Measurements from ENCODE around the gene CD1C.
"Not testable (repeated sequence)": the region's sequence is repeated elsewhere in the genome, so short reads cannot be mapped to it uniquely, and the experiment has no call there.

The CD1C gene

GRCh38 chr1:158329733-158330132 is 40.0 kb downstream of the CD1C start:
- DNase-seq = peak in 1 of 2 donors; percentile 22

GRCh38 chr1:158330391-158331105 is 40.8 kb downstream of the CD1C start:
- DNase-seq = no peak

GRCh38 chr1:158331106-158331425 is 41.3 kb downstream of the CD1C start:
- DNase-seq = no peak

- DNase-seq = no peak
Measured at GRCh38 chr1:158331481-158332150, 41.9 kb downstream of the CD1C start, which contains the start of gene CD1B. Gene CD1B, minus strand, starts transcription at chr1:158331531. Its CDS starts 108 bp downstream, at chr1:158331423.

GRCh38 chr1:158333405-158334155 is 43.9 kb downstream of the CD1C start:
- no peak for DNase-seq

GRCh38 chr1:158334526-158335212 is 44.9 kb downstream of the CD1C start:
- DNase-seq = no peak

- no peak for DNase-seq
Measured at GRCh38 chr1:158335213-158335532, 45.5 kb downstream of the CD1C start.

- DNase-seq = not testable (repeated sequence)
Measured at GRCh38 chr1:158336413-158336812, 46.7 kb downstream of the CD1C start.
